ENCODE results near the gene S100PBP. TPM values are rescaled to one million over a fixed set of nuclear protein-coding genes. Genes with fewer than 3 reads are reported as not detected.
A peak's percentile ranks its signal among the peaks of the same experiment; 100 is the strongest.

Gene S100PBP
- polyA plus RNA-seq, 1 experiment: 20.7 TPM

DNA sequence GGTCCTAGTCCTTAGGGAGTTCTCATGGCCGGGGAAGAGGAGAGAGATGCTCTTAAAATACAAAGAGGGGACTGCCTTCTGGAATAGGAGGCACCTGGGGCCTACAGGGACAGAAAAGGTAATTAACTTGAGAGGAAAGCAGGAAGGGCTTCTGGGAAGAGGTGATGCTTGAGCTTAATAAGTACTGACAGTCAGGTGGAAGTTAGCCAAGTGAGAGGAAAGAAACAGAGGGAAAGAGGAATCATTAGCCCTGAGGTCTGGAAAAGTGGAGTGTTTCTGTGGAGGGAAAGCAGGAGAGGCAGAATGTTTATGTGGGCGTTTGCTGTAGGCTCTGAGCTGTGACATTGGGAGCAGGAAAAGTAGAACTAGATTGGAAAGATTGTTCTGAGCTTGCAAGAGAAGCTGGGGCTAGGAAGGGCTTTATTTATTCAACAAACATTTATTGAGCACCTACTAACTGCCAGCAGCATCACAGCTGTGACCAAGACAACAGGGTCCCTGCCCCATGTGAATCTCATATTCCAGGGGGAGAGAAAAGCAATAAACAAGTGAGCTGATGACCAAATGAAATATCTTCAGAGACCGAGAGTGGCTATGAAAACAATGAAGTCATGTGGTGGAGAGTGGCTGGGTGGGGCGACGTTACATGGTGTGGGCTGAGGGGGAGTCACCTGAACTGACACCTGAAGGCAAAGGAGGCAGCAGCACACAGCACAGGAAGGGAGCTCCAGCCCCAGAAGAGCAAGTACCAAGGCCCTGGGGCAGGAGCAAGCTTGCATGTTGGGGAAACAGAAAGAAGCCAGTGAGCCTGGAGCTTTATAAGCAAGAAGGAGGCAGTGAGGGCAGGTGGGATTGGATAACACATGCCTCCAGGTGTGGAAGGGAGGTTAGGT is 57.7 kb downstream of the S100PBP start:
- TF ChIP-seq, protein P1, sequence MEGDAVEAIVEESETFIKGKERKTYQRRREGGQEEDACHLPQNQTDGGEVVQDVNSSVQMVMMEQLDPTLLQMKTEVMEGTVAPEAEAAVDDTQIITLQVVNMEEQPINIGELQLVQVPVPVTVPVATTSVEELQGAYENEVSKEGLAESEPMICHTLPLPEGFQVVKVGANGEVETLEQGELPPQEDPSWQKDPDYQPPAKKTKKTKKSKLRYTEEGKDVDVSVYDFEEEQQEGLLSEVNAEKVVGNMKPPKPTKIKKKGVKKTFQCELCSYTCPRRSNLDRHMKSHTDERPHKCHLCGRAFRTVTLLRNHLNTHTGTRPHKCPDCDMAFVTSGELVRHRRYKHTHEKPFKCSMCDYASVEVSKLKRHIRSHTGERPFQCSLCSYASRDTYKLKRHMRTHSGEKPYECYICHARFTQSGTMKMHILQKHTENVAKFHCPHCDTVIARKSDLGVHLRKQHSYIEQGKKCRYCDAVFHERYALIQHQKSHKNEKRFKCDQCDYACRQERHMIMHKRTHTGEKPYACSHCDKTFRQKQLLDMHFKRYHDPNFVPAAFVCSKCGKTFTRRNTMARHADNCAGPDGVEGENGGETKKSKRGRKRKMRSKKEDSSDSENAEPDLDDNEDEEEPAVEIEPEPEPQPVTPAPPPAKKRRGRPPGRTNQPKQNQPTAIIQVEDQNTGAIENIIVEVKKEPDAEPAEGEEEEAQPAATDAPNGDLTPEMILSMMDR (IDR thresholded peaks at IDR 0.05; ENCODE audit: insufficient read depth, low read depth, low read length): no peak
- CTCF ChIA-PET: interaction anchor here (1.7 to 6.7 kb wide), 10 partner anchors 8 to 427 kb away, joined by 5 to 55 read pairs (median 12); partner anchors contain the start of gene HPCA
- no peak for DNase-seq (ENCODE audit: low read depth)

DNA sequence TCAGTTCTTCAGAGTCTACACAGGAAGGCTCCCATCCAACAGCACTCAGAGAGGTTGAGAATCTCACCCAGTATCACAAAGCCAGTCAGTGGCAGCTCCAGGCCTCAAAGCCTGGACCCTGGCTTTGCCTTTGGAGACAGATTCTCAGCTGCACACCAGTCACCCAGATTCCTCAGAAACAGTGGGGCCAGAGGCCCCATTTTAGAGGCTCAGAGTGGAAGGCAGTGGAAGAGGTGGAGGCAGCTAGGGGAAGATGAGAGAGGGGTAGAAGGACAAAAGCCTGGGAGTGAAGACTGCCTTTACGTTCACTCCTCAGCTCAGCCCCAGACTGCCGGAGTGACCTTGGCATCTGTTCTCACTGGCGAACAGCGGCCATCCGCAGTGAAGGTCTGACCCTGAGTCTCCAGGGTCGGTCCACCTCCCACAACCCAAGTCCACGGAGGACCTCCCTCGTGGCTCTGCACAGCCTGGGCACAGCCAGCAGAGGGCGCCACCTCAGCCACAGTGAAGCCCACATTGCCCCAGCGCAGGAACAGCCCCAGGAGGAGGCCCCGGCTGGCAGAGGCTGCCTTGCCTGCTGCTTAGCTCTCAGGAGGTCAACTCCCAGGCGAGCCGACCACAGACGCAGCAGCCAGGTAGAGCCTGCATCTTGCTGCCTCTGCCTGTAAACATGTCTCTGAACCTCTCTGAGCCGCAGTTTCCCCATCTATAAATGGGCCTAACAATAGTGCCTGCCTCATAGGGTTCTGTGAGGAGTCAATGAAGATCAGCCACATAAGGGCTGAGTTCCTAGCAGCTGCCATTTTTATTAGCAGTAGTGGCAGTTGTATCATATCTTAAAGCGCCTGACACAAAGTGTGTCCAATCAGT is 59.1 kb downstream of the S100PBP start:
- TF ChIP-seq, protein P1 (IDR thresholded peaks at IDR 0.05; ENCODE audit: insufficient read depth, low read depth, low read length): peak; percentile 93
- no peak for DNase-seq (ENCODE audit: low read depth)
- no peak overlapping the region for H3K4me3 ChIP-seq (ENCODE audit: low read depth, low read length)
- ChIA-PET POLR2A (interaction anchor here (0.6 kb wide), 1 partner anchor 205 kb away, joined by 5 read pairs; no protein-coding TSS in a partner anchor), CTCF (interaction anchor here (0.6 to 6.7 kb wide), 25 partner anchors 8 to 735 kb away, joined by 3 to 55 read pairs (median 4); partner anchors contain the start of gene HPCA)
- H3K36me3 ChIP-seq (ENCODE audit: control insufficient read depth, insufficient read depth, low read length): no peaks in the 10 kb centered on the region
- peaks cover 4% of the 10 kb centered on the region; the same call in 1 of the 2 replicates for H3K27me3 ChIP-seq (ENCODE audit: control insufficient read depth, insufficient read depth, low read length)

More for the DNA sequence above, 57.7 kb downstream of the S100PBP start:
- POLR2A ChIA-PET: no interaction called here
- Histone ChIP-seq H3K4me3 (ENCODE audit: low read depth, low read length) (no peak overlapping the region), H3K36me3 (ENCODE audit: control insufficient read depth, insufficient read depth, low read length) (no peaks in the 10 kb centered on the region), H3K27me3 (ENCODE audit: control insufficient read depth, insufficient read depth, low read length) (peaks cover 6% of the 10 kb centered on the region)

DNA sequence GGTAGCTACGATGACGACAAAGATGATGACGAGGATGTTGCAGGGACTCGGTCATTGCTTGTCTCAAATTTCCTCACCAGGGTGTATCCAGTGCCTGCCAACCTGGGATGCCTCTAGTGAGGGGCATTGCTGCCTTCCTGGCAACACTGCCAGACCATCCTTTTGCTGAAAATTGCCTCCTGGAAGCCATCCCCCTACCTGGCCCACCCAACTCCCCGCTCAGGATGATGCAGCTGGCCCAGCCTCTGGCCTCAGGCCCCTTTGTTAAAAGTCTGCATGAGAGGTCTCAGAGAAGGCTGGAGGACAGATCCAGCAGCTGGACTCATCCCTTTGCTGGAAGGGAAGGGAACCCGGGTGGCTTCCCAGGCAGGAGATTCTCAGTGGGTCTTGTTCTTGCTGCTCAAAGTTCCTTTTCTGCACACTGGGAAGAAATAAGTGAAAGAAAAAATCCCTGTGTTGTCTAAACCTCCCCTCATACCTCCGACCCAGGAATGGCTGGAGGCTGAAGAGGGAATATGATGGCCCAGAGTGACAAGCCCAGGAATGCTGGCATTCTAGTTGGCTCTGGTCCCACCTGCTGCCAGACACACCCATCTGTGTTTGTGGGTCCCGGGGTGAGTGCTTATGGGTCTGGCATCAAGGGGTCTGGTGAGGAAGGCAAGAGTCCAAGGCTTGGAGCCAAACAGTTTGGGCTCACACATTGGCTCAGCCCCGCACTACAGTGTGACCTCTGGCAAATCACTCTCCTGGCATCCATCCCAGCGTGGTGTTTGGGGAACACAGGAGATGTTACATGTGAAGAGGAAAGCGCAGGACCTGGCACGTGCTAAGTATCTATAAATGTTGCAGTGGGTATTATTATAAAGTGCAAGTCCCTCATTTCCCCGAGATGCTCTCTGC is 60.0 kb downstream of the S100PBP start:
- DNase-seq (ENCODE audit: low read depth): no peak
- H3K36me3 ChIP-seq (ENCODE audit: control insufficient read depth, insufficient read depth, low read length): no peaks in the 10 kb centered on the region
- H3K27me3 ChIP-seq (ENCODE audit: control insufficient read depth, insufficient read depth, low read length): no peaks in the 10 kb centered on the region; the same call in 1 of the 2 replicates
- TF ChIP-seq, protein P1 (IDR thresholded peaks at IDR 0.05; ENCODE audit: insufficient read depth, low read depth, low read length): no peak
- POLR2A ChIA-PET: interaction anchor here (0.6 kb wide), 1 partner anchor 204 kb away, joined by 5 read pairs; no protein-coding TSS in a partner anchor
- CTCF ChIA-PET: interaction anchor here (0.6 to 6.7 kb wide), 18 partner anchors 9 to 734 kb away, joined by 3 to 55 read pairs (median 6); partner anchors contain the start of gene HPCA
- no peak overlapping the region for H3K4me3 ChIP-seq (ENCODE audit: low read depth, low read length)

DNA sequence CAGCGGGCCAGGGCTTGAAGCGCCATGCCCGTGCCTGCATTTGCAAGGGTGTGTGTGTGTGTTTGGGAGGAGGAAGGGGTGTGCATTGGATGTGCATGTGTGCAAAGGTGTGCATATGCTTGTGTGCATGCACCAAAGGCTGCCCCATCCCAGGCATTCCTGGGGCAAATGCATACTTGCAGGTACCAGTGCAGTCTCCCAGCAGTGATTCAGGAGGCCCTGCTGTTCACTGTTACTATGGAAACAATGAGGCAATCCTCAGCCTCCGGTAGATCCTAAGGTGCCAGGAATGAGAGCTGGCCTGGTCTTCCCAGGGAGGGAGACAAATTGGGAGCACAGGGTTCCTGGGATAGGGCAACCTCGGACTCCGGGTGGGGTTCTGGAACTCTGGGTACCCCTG is 60.7 kb downstream of the S100PBP start:
- CTCF ChIA-PET: interaction anchor here (0.7 to 1.6 kb wide), 5 partner anchors 11 to 209 kb away, joined by 3 to 5 read pairs (median 3); no protein-coding TSS in a partner anchor

More for the DNA sequence above, 60.7 kb downstream of the S100PBP start:
- TF ChIP-seq, protein P1 (IDR thresholded peaks at IDR 0.05; ENCODE audit: insufficient read depth, low read depth, low read length): no peak
- Histone ChIP-seq H3K27me3 (ENCODE audit: control insufficient read depth, insufficient read depth, low read length) (no peaks in the 10 kb centered on the region; the same call in 1 of the 2 replicates), H3K4me3 (ENCODE audit: low read depth, low read length) (no peak overlapping the region), H3K36me3 (ENCODE audit: control insufficient read depth, insufficient read depth, low read length) (no peaks in the 10 kb centered on the region)
- POLR2A ChIA-PET: no interaction called here
- DNase-seq (ENCODE audit: low read depth): no peak

All from BJ (cell line).